T-helper 22 cell (primary cell): ENCODE data around the gene STXBP2.

ENCODE experiments used
- DNase-seq: peaks from one replicate; pipeline ENCODE4 v3.0.0-alpha.2; 2020; ENCODE audit warnings: low read depth

Gene STXBP2

DNA sequence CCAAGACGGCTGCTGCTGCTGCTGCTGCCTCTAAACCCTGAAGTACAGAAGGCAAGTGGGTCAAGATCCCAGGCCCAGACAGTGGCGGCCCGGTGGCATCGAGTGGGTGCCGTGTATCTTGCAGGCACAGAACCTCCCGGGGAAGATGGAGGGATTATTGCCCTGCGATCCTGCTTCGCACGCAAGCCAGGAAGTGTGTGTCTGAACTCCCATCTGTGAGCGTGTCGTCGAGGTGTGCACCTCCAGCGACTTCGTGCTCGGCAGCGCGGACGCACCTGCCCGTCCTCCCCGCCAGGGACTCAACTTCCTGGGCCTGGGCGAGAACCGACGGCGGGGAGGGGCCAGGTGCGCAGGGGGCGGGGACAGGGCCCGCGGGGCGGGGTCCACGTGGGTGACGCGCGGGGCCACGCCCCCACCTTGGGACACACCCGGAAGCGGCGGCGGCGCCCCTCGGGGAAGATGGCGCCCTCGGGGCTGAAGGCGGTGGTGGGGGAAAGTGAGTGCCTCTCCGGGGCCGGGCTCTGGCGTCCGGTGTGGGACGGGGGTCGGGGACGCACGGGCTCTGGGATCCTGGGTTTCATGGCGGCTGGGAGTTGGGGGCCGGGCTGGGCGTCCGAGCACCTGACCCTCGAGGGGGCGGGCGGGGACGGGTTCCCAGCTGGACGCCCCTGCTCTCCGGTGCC, at the start of gene STXBP2:
Gene STXBP2 (plus strand): TSS at position 420 of the 683 bp plus-strand sequence. CDS start 40 bp downstream, at position 460.
- peak; percentile 82 for DNase-seq

DNA sequence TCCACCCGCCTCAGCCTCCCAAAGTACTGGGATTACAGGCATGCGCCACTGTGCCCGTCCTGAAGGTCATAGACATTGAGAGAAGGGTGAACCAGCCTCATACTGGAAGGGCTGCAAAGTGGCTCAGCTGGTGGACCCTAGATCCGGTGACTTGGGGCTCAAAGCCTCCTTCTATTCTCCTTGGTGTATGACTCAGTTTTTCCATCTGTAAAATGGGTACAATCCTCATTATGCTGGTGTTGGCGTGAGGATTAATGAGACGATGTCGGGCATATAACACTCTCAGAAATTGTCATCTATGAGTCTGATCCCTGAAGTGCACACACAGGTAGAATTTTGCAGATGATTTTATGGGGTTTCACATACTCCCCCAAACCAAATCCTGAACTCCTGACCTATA, 47.1 kb upstream of the STXBP2 start:
- DNase-seq: no peak

DNA sequence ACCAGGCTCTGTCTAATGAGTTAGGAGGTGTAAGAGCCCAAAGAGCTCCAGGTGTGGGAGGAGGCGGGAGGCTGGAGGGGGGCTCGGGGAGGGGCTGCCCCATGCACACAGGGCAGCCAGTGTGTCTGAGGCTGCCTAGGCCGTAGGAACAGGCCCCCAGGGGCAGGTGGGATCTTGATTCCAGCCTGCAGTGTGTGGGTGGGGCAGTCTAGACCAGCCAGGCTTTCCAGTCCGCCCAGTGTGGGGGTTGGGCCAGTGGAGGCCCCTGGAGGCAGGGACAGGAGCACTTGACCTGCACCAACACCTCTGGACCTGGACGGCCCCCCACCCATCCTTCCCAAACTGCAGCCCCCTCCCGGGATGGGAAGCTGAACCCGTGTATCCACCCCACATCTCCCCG, 46.7 kb upstream of the STXBP2 start:
- DNase-seq: no peak

DNA sequence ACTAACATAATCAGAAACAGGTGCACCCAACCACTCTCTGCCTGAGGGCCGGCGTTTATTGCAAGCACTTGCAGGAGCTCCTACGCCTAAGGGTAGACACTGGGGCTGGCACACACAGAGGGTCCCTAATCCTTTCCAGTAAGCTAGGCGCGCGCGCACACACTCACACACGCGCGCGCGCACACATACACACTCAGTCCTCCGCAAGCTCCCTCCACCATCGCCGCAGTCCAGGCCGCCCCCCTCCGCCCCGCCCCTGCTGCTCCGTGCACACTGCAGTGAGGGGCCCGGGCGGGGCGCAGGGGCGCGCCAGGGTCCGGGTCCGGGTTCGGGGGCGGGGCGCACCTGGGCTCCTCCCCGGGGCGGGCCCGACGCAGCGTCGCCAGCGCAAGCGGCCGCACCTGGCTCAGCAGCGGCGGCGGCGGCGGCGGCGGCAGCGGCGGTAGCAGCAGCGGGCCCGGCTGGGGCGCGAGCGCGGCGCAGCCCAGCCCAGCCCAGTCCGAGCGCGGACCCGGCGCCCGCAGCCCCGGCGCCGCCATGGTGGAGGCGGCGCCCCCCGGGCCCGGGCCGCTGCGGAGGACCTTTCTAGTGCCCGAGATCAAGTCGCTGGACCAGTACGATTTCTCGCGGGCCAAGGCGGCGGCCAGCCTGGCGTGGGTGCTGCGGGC, 41.3 kb upstream of the STXBP2 start, which contains the start of gene CAMSAP3:
Gene CAMSAP3 (plus strand): TSS at position 398 of the 668 bp plus-strand sequence. CDS start 140 bp downstream, at position 538.
- no peak for DNase-seq

DNA sequence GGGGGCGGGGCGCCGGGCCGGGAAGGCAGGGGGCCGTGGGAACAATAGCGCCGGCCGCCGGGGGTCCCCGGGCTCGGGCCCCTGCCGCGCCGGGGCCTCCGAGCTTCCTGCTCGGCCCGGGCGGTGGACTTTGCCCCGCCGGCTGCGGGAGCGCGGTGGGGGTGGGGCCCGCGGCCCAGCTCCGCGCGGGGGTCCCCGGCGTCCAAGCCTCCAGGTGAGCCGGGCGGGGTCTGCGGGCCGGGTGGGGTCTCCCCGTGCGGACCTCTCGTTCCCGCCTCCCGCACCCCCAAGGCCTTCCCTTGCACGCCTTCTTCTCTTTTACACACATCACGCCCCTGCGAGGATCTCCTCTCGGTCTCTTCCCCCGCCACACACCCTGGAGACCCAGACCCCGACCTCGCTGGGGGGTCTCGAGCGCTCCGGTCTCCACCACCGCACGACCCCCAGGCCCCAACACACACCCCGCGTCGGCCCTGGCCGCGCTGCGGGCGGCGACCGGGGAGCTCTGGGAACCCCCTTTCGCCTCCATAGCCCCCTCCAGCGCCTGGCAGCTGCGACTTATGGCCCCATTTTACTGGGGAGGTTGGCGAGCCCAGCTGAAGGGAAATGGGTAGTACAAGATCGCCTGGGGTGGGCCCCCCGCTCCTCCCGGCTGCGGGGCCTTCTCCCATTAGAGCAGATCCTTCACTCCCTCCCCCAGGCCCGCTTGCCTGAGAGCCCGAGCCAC, 40.5 kb upstream of the STXBP2 start:
- no peak for DNase-seq

DNA sequence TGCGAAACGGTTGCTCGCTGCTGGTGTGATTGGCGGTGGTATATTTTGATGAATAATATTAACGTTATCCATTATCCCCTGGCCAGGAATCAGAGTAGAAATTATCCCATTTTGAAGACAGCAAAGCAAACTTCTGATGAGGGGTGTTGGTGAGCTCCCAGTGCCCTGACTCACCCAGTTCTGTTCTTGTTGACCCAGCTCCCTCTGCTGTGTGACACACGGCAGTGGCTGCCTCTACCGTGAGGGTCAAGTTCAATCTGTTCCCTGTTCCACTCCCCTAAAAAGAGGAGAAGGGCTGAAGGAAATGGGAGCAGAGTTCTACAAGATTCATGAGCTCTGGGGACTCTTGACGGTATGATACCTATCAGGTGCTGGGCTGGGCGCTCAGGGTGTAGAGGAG, 39.2 kb upstream of the STXBP2 start:
- DNase-seq: no peak

DNA sequence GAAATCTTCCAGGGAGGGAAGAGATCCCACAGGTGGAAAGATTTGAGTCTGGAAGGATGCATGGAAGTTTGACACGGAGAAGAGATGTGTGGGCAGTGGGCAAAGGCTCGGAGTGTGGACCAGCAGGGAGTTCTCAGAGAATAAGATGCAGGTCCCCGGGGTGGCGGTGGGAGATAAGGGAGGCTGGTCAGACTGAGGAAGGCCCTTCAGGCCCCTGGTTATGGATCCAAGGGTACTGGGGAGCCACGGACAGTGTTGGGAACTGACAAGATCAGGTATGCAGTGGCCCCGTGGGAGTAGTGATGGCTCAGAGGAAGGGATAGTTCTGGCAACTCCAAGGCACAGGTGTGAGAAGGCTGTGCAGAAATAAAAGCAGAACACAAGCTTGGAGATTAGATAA, 38.7 kb upstream of the STXBP2 start:
- no peak for DNase-seq

DNA sequence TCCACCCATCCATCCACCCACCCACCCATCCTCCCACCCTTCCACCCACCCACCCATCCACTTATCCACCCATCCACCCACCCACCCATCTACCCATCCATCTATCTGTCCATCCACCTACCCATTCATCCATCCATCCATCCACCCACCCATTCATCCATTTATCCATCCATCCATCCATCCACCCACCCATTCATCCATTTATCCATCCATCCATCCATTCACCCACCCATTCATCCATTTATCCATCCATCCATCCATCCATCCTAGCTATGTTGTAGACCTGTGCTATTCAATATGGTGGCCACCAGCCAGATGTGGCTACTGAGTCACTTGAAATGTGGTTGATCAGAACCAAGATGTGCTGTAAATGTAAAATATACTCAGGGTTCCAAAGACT, 36.2 kb upstream of the STXBP2 start:
- DNase-seq: no peak

DNA sequence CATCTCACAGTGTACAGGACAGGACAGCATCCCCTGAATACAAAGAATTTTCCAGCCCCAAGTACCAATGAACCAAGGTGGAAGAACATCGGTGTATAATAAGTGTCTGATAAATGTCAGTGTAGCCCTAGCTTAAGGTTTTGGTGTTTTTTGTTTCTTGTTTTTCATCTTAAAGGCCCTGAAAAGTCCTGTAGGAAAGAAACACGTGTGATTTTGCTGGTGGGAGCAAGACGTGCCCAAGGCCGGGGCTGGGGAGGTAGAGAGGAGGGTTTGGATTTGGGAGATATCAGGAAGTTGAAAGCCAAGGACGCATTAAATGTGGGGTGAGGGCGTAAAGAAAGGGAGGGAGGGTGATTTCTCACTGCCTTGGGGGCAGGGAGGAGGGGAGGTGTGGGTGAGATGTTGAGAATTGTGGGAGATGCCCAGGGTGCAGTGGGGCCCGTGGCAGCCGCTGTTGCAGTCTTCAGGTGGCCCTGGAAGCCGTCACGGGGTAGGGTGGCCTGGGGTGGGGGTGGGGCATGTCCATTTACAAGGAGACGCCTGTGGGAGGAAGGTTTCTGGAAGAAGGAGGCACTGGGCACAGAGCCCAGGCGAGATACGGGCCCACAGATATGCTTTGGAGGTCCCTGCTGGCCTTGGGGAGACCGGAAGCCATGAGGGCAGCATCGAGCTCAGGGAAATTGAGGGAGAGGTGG, 34.5 kb upstream of the STXBP2 start:
- no peak for DNase-seq

DNA sequence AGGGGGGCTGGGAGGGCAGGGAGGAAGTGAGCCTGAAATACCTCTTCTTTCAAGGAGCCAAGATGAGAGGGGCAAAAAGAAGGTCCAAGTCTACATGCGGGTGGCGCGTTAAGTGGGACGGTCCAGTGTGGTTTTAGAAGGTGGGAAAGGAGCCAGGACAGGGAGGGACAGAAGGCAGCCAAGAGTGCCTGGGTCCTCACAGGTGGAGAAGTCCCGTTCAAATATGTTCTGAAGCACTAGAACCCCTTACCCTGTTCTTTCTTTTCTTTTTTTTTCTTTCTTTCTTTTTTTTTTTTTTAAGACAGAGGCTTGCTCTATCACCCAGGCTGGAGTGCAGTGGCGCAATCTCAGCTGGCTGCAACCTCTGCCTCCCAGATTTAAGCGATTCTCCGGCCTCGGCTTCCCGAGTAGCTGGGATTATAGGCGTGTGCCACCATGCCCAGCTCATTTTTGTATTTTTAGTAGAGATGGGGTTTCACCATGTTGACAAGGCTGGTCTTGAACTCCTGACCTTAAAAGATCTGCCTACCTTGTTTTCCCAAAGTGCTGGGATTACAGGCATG, 33.9 kb upstream of the STXBP2 start:
- no peak for DNase-seq

DNA sequence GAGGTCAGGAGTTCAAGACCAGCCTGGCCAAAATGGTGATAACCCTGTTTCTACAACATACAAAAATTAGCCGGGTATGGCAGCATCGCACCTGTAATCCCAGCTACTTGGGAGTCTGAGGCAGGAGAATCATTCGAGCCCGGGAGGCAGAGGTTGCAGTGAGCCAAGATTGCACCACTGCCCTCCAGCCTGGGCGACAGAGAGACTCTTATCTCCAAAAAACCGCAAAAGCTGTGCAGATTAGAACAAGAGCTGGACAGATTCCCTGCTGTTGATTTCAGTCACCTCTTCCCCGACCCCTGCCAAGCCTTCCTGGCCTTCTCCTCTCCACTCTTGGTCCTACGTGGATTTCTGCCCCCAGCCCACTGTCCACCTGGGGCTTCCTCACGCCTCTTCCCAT, 33.0 kb upstream of the STXBP2 start:
- no peak for DNase-seq

DNA sequence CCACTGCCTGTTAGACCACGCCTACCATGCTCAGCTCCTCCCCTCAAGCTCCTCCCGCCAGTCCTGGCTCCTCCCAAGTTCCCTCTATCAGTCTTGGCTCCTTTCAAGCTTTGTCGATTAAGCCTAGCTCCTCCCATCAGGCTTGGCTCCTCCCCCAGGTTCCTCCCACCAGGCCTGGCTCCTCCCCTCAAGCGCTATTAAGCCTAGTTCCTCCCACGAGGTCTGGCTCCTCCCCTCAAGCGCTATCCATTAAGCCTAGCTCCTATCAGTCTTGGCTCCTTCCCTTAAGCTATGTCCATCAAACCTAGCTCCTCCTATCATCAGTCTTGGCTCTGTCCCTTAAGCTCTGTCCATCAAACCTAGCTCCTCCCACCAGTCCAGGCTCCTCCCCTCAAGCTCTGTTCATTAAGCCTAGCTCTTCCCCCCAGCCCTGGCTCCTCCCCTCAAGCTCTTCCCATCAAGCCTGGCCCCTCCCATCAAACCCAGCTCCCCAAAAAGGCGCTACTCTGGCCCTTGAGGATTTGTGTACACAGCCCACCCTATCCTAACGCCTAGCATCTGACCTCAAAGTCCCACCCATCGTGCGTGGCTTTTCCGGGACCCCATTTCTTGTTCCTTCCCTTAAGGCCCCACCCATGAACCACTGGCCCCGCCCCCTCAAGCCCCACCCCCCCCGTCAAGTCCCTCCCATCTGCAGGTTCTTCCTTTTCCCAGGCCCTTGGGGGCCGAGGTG, 31.3 kb upstream of the STXBP2 start:
- no peak for DNase-seq

DNA sequence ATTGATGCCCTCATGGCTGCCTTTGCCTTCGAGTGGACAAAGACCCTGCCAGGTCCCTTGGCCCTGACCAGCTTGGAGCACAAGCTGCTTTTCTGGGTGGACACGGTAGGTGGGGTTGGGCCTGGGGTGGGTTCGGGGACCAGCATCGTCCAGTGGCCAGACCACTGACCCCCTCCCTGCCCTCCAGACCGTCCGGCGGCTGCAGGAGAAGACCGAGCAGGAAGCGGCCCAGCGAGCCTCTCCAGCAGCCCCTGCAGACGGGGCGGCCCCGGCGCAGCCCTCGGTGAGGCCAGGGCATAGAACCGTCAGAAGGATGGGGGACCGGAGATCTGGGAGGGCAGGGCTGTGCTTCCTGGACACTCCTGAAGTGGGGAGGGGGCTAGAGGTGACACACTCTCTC, 30.6 kb upstream of the STXBP2 start:
- DNase-seq: no peak

DNA sequence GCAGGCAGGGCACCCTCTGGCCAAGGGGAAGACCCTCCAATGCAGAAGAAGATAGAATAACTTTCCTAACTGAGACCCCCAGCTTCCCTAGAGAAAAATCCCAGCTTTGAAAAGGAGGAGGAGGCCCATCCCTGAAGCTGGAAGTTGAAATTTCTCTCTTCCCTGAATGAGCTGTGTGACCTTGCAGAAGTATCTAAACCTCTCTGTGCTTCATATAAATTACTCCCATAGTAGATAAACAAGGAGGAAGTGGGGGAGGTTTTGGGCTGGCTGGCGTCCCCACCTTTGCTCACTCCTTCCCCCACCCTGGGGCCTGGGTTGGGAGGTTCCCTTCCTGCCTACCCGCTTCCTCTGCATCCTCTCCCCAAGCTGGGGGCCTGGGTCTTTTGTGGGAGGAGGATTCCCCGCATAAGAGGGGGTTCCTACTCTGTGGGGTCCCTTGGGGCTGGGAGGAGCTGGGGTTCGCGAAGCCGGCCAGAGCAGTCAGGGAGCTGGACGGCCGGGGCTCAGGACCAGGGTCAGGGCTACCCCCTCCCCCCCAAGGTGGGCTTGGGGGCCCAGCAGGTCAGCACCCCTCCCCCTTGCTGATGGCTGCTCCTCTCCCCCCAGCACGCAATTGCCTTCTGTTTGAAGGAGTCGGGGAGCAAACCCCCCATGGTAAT, 29.6 kb upstream of the STXBP2 start:
- DNase-seq: no peak

DNA sequence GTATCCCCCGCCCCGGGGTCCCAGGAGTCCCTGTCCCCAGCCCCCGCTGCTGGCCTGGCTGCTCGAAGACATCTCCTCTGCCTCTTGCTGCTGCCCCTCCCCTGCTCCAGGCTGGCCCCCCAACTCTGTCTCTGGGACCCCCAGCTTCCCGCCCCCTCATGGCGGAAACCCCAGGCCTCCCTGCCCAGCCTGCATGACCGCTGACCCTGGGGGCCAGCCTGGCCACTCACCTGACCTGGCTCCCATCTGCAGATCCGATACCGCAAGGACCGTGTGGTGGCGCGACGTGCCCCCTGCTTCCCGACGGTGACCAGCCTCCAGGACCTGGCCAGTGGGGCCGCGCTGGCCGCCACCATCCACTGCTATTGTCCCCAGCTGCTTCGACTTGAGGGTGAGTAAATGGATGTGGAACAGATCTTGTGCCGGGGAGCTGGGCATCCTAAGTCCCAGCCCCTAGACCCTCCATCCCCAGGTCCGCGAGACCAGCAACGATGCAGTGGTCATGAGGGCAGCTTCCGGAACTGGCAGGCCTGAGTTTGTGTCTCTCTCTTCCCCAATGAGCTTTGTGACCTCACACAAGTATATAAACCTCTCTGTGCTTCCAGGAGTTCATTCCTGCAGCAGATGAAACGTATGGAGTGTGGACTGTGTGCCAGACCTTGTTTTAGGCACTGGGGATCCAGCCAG, 28.9 kb upstream of the STXBP2 start:
- DNase-seq: no peak

DNA sequence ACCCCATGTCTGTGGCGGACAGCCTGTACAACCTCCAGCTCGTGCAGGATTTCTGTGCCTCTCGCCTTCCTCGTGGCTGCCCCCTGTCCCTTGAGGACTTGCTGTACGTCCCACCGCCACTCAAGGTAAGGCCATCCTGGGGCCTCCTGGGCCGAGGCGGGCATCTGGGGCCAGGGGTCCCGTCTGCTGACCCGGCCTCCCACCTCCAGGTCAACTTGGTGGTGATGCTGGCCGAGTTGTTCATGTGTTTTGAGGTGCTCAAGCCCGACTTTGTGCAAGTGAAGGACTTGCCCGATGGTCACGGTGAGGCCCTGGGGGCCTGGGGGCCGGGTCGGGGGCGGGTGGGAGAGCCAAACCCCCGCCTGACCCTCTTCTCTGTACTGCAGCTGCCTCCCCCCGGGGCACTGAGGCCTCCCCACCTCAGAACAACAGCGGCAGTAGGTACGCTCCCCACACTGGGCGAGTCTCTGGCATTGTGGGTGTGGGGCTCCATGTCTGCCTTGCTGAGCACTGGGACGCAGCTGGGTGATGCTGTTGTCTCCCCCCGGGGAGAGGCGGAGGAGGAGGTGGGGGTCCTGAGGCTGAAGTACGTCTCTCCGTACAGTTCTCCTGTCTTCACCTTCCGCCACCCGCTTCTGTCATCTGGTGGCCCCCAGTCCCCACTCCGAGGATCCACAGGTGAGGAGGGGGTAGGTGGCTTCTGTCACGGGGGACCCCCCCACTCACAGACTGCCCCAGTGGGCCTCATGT, 26.2 kb upstream of the STXBP2 start:
- no peak for DNase-seq

DNA sequence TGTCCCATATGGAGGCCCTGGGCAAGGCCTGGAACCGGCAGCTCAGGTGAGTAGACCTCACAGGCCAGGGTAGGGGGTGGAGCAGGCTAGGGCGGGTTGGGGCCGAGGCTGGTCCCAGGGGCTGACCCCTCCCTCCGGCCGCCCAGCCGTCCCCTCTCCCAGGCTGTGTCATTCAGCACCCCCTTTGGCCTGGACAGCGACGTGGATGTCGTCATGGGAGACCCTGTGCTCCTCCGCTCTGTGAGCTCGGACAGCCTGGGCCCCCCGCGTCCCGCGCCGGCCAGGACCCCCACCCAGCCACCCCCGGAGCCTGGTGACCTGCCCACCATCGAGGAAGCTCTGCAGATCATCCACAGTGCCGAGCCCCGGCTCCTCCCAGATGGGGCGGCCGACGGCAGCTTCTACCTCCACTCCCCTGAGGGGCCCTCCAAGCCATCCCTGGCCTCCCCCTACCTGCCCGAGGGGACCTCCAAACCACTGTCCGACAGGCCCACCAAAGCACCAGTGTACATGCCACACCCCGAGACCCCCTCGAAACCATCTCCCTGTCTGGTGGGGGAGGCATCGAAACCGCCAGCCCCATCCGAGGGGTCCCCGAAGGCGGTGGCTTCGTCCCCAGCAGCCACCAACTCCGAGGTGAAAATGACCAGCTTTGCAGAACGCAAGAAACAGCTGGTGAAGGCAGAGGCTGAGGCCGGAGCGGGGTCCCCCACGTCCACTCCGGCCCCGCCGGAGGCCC, 25.2 kb upstream of the STXBP2 start:
- no peak for DNase-seq

DNA sequence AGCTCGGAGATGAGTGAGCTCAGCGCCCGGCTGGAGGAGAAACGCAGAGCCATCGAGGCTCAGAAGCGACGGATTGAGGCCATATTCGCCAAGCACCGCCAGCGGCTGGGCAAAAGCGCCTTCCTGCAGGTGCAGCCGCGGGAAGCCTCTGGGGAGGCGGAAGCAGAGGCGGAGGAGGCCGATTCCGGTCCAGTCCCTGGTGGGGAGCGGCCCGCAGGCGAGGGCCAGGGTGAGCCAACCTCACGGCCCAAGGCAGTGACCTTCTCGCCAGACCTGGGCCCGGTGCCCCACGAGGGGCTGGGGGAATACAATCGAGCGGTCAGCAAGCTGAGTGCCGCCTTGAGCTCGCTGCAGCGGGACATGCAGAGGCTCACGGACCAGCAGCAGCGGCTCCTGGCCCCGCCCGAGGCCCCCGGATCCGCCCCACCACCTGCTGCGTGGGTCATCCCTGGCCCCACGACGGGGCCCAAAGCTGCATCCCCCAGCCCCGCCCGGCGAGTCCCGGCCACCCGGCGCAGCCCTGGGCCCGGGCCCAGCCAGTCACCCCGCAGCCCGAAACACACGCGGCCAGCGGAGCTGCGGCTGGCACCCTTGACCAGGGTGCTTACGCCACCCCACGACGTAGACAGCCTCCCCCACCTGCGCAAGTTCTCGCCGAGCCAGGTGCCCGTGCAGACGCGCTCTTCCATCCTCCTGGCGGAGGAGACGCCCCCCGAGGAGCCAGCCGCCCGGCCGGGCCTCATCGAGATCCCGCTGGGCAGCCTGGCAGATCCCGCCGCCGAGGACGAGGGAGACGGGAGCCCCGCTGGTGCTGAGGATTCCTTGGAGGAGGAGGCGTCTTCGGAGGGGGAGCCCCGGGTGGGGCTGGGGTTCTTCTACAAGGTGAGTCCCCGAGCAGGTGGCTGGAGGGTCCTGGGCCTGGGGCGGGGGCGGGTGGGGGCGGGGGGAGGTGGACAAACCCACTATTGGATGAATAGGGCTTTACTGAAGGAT, 24.3 kb upstream of the STXBP2 start:
- DNase-seq: no peak
